Body of pancreas (tissue), 4 donors: Measurements from ENCODE around the gene ADTRP. TPM values are rescaled to one million over a fixed set of nuclear protein-coding genes. Genes with fewer than 3 reads are reported as not detected.

Experiments used
- ATAC-seq: fragments of 150-250 bp; one replicate; pipeline ENCODE4 v1.9.1; 2016
- DNase-seq, 4 donors: peaks; one replicate each; pipeline ENCODE4 v3.0.0-alpha.2; 2019
- H3K27ac ChIP-seq, 4 donors: fragments of 200-600 bp; sonication (generic); 1 replicate in 3 of 4; 2 replicates in 1 of 4; pipeline versions ENCODE4 v1.5.1 to v1.6.1; 2016 to 2019; ENCODE audit warnings: mild to moderate bottlenecking in 1 of 4, mixed read lengths in 1 of 4, moderate library complexity in 1 of 4
- H3K27me3 ChIP-seq, 2 donors: fragments of 200-600 bp; sonication (generic); one replicate each; pipeline ENCODE4 v1.6.0; 2016; ENCODE audit warnings: mild to moderate bottlenecking in 1 of 2
- H3K36me3 ChIP-seq, 2 donors: fragments of 200-600 bp; sonication (generic); replicated peaks in 1 of 2; 2 replicates each; pipeline ENCODE4 v1.5.1; 2016; ENCODE audit warnings: low read depth in 2 of 2; ENCODE audit not compliant: insufficient read depth in 1 of 2
- H3K4me1 ChIP-seq: fragments of 200-600 bp; sonication (generic); one replicate; pipeline ENCODE4 v1.6.0; 2016
- H3K4me3 ChIP-seq, 2 donors: fragments of 200-600 bp; sonication (generic); 1 replicate in 1 of 2; 2 replicates in 1 of 2; pipeline ENCODE4 v1.5.1; 2016 to 2019
- H3K9me3 ChIP-seq, 3 donors: fragments of 200-600 bp; sonication (generic); 1 replicate in 2 of 3; 2 replicates in 1 of 3; pipeline ENCODE4 v1.5.1; 2016
- CTCF ChIP-seq, 7 experiments: fragments of 450-650 bp in 4 of 7; fragments of 200-600 bp in 3 of 7; sonication (generic) in 3 of 7; IDR thresholded peaks; one replicate each; pipeline ENCODE4 v1.5.1; 2016 to 2019; ENCODE audit warnings: antibody characterized with exemption in 7 of 7
- POLR2A ChIP-seq, 3 donors: fragments of 450-650 bp; IDR thresholded peaks; one replicate each; pipeline ENCODE4 v1.6.1; 2016; ENCODE audit warnings: antibody characterized with exemption in 3 of 3, mild to moderate bottlenecking in 2 of 3
- WGBS, 2 donors: methylation state at CpG; one replicate each; pipeline ENCODE4 v1.1.5; 2017; 5-methylcytosine and 5-hydroxymethylcytosine counted together
- intact Hi-C: fragments of 100-400 bp; cut with DNase I; formaldehyde crosslinking; loops from one replicate; pipeline ENCODE4 v1.15.1; 2023
- total RNA-seq, 2 donors: library from RNA; depleted of rRNA; stranded (reverse); fragments of >200 nt; gene quantifications; one replicate each; pipeline ENCODE4 v1.1.0, GENCODE V29; 2016

The ADTRP gene
- total RNA-seq, 2 donors from 2014 or later, result not detected

- Histone ChIP-seq H3K4me3 (no peak overlapping the region), H3K27me3 (no peaks in the 10 kb centered on the region), H3K9me3 (no peaks in the 10 kb centered on the region), H3K36me3 (no peaks in the 10 kb centered on the region), H3K4me1 (no peaks in the 10 kb centered on the region), H3K27ac (no peak overlapping the region)
- WGBS, 2 donors, result 83 to 85% methylated on average over 4 of the region's 4 CpGs
- intact Hi-C loops, result no loop called here
- ATAC-seq (no peak), DNase-seq (peak in 1 of 4 donors; percentile 14)
- TF ChIP-seq CTCF (IDR thresholded peaks at IDR 0.05) (no peak), POLR2A (IDR thresholded peaks at IDR 0.05) (no peak)
Measured at GRCh38 chr6:11702089-11702488, 76.5 kb downstream of the ADTRP start.

- Histone ChIP-seq H3K9me3 (no peaks in the 10 kb centered on the region), H3K4me3 (no peak overlapping the region), H3K36me3 (no peaks in the 10 kb centered on the region), H3K4me1 (no peaks in the 10 kb centered on the region), H3K27me3 (no peaks in the 10 kb centered on the region), H3K27ac (no peak overlapping the region)
- ATAC-seq (no peak), DNase-seq (no peak)
- intact Hi-C loops, result no loop called here
- no peak for TF ChIP-seq POLR2A (IDR thresholded peaks at IDR 0.05)
- TF ChIP-seq CTCF (IDR thresholded peaks at IDR 0.05), result no peak
- 93 to 96% methylated on average over 6 of the region's 6 CpGs for WGBS, 2 donors
Measured at GRCh38 chr6:11701573-11701972, 77.0 kb downstream of the ADTRP start.

GRCh38 chr6:11700118-11700718, 78.4 kb downstream of the ADTRP start:
- peak in 1 of 4 donors; percentile 34 for DNase-seq
- Histone ChIP-seq H3K4me3 (no peak overlapping the region), H3K27ac (no peak overlapping the region), H3K36me3 (no peaks in the 10 kb centered on the region), H3K9me3 (no peaks in the 10 kb centered on the region), H3K4me1 (no peaks in the 10 kb centered on the region), H3K27me3 (no peaks in the 10 kb centered on the region)
- whole genome bisulfite sequencing, 2 donors, result 88 to 96% methylated on average over 2 of the region's 2 CpGs
- intact Hi-C loops, result no loop called here
- TF ChIP-seq POLR2A (IDR thresholded peaks at IDR 0.05), result no peak
- peak; percentile 21 to 56 (median 54) for TF ChIP-seq CTCF (IDR thresholded peaks at IDR 0.05)
- no peak for ATAC-seq

- Histone ChIP-seq H3K27ac (no peak overlapping the region), H3K9me3 (no peaks in the 10 kb centered on the region), H3K27me3 (no peaks in the 10 kb centered on the region), H3K4me1 (no peaks in the 10 kb centered on the region), H3K36me3 (no peaks in the 10 kb centered on the region), H3K4me3 (no peak overlapping the region)
- intact Hi-C loops, result no loop called here
- DNase-seq (no peak), ATAC-seq (no peak)
- WGBS, 2 donors, result 22 to 41% methylated on average over 1 of the region's 1 CpG
- TF ChIP-seq CTCF (IDR thresholded peaks at IDR 0.05) (no peak), POLR2A (IDR thresholded peaks at IDR 0.05) (no peak)
Measured at GRCh38 chr6:11699576-11699975, 79.0 kb downstream of the ADTRP start.
